Stimulated activated CD8-positive, alpha-beta memory T cell treated with anti-CD3 and anti-CD28 coated beads, Interleukin-12 subunit alpha, Interleukin-12 subunit beta, amount 100 ng/mL, for 1 hour (primary cell): ENCODE results near the gene CACNA1A.
"Not testable (repeated sequence)": the region's sequence is repeated elsewhere in the genome, so short reads cannot be mapped to it uniquely, and the experiment has no call there.

Source experiments
- DNase-seq: peaks from one replicate; pipeline ENCODE4 v3.0.0-alpha.2; 2020; ENCODE audit warnings: low read depth

Gene CACNA1A

DNA sequence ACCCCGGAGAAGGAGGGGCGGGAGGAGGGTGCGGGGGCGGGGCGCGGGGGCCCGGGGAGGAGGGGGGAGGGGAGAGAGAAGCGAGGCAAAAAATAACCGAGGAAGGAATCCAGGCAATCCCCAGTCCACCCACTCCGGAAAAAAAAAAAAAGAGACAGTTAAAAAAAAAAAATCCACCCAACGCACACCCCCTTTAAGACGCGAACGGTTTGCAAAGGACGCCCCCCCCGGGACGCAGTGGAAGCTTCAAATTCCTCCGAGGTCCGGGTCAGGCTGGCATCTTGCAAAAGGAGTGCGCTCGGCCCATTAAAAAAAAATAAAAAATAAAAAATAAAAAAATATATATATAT lies at the start of gene CACNA1A:
Gene CACNA1A (minus strand): TSS at position 9 of the 350 bp plus-strand sequence. CDS start 255 bp downstream, outside the sequence.
- DNase-seq = no peak

- no peak for DNase-seq
Observed at GRCh38 chr19:13554506-13555240, 48.4 kb upstream of the CACNA1A start.

GRCh38 chr19:13553880-13554400 lies 47.7 kb upstream of the CACNA1A start:
- DNase-seq = no peak

DNA sequence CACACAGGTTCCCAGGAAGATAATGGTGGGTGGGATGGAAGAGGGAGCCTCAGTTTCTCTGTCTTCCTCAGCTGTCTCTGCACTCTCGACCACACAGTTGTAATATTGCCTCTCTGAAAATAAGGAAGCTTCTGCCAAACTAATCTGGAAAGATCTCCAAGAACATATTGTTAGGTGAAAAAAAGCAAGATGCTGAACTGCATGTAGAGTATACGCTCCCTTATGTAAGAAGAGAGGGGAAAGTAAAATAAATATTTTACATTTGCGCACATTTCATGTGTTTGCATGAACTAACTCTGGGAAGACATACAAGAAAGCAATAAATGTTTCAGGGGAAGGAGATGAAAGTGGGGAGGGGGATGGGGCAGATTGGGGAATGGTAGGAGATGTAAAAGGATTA lies 41.9 kb upstream of the CACNA1A start:
- DNase-seq = no peak

- DNase-seq = no peak
Observed at GRCh38 chr19:13547102-13547501, 40.8 kb upstream of the CACNA1A start.

DNA sequence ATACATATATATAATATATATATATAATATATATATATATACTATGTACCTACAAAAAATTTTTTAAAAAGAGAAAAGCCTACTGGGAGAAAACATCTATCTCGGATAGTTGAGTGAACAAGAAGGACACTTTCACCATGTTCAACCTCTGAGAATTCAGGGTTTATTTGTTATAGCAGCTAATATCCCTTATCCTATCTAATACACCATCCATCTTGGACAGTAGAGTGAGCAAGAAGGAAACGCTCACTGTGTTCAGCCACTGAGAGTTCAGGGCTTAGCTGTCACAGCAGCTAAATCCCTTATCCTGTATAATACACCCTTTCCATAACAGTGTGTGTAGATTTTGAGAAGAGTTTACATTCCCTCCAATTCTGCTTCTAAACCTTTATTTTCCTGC lies 38.1 kb upstream of the CACNA1A start:
- DNase-seq = no peak

- no peak for DNase-seq
Observed at GRCh38 chr19:13541554-13541953, 35.3 kb upstream of the CACNA1A start.

DNA sequence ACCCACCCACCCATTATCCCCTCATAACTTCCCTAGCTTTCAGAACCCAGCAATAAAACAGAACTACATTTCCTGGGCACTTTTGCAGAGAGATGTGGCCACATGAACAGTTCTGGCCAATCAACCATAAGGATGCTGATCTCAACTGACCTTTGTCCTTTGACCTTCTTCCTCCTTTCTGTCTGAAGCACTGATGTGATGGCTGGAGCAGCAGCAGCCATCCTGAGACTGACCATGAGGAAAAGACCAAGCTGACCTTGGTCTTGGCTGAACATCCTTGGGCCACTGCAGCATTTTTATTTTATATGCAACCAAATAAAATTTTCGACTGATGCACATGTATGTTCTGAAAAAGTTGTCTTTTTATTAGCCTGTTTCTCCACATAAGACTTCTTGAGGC lies 33.1 kb upstream of the CACNA1A start:
- no peak for DNase-seq

DNA sequence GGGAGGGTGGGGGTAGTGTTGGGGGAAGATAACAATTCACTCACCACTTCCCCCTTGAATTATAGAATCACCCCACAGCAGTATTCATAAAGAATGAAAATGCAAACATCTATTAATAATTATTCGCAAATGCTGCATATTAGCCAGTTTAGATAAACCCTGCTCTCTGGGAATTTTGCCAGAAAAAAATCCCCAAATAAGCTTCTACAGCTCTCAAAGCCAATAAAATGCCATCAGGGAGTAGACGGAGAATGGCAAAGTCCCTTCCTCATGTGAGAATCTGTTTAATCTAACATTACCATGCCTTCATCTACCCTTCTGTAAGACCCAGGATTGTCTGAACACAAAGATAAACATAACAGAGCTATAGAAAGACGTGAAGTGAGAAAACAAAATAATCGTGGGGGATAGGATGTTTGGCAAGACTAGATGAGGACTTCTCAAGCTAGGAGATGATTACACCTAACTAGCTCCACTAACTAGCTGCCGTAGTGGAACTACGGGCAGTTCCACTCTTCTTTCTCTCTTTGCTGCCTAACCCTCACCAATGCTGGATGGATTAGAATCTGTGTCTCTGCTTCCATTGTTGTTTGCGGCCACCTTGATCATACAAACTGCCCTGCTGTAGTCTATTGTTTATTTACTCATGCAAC lies 32.4 kb upstream of the CACNA1A start:
- DNase-seq = no peak

- DNase-seq = no peak
Observed at GRCh38 chr19:13537454-13537853, 31.2 kb upstream of the CACNA1A start.

- no peak for DNase-seq
Observed at GRCh38 chr19:13530720-13531119, 24.4 kb upstream of the CACNA1A start.

DNA sequence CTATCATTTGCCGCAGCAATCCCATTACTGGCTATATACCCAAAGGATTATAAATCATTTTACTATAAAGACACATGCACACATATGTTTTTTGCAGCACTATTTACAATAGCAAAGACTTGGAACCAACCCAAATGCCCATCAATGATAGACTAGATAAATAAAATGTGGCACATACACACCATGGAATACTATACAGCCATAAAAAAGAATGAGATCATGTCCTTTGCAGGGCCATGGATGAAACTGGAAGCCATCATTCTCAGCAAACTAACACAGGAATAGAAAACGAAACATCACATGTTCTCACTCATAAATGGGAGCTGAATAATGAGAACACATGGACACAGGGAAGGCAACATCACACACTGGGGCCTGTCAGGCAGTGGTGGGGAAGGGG lies 23.4 kb upstream of the CACNA1A start:
- not testable (repeated sequence) for DNase-seq

GRCh38 chr19:13526552-13526951 lies 20.3 kb upstream of the CACNA1A start:
- DNase-seq = no peak

DNA sequence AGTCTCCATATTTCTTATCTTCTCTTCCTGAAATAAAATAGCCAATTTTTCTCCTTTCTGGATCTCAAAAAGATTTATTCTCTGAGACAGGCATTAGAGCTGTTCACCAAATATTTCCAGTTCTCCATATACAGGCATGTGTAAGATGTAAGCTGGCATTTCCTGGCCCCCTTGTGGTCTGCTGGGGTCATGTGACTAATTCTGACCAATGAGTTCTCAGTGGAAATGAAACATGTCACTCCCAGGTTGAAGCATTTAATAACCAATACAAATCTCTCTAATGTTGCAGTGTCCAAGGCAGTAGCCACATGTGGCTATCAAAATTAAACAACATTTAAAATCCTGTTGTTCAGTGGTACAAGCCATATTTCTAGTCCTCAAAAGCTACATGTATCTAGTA lies 14.8 kb upstream of the CACNA1A start:
- no peak for DNase-seq

GRCh38 chr19:13511947-13512346 lies 5.7 kb upstream of the CACNA1A start:
- no peak for DNase-seq

DNA sequence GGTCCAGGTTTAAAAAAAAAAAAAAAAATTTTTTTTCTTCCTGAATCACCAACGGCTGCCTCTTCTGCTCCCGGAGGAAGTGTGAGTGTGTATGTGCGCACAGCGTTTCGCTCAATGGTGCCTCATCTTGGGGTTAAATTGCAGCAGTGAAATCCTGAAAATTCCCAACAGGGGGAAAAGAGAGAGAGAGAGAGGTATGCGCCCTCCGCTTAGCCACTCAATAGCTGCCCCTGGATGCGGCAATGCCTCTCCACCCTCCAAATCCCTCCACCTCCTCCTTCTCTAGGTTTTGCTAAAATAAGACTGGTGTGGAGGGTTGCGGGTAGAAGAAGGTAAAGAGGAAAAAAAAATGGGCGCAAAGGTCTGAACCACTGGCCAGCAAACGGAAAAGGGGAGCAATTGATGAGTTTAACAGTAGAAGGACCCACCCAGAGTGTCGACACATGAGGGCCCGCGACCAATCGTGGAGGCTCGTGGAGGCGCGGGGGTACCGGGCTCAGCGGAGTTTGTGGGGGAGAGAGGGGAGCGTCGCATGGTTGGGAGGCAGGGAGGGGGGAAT lies 853 bp upstream of the CACNA1A start:
- DNase-seq = no peak

DNA sequence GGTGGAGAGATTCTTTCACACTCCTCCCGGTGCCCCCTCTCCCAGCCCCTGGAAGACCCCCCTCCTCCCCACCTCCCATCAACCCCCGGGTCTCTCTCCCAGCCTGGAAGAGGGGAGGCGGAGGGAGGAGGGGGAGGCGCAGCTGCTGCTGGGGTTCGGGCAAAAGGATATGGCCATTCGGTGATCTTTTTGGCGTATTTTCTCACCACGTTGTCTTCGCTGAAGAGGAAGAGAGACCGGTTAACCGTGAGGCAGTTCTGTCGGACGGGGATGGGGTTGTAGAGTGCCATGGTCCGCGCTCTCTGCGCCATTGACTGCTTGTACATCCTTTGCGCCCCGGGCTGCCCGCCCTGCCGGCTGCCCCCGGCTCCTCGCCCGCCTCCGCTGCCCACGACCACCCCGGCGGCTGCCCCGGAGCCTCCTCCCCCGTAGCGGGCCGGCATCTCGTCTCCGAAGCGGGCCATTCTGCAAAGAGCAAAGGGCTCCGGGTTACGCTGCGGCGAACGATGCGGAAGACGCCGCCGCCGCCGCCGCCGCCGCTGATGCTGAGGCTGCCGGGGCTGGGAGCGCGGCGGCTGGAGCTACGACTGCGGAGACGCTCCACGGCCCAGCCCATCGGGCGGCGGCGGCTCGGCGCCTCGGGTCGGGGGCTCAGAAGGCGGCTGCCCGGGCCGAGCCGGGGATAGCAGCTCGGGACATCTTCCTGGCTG lies 363 bp downstream of the CACNA1A start:
- DNase-seq = no peak

DNA sequence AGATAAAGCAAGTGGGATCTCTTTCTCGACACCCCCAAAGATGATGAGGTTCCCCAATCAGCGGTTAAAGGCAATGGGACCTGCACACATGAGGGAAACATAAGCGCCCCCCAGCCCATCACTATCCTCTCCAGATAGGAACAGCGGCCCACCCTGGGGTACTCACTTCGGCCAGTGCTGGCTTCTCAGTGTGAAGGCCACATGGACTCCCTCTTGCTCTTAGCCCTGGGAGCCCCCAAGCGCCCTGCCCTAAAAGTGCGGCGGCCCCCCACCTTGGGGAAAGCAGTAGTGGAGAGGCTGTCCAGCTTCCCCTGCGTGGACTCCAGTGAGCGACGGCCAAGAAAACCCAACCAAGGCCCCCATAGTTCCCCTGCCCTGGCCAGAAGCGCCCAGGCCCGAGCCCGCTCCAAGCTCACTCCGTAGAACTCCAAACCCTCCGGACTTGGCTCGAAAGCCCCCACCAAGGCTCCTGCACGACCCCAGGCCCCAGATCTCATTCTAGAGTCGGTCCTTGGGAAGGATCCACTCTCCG lies 1.0 kb downstream of the CACNA1A start:
- no peak for DNase-seq

DNA sequence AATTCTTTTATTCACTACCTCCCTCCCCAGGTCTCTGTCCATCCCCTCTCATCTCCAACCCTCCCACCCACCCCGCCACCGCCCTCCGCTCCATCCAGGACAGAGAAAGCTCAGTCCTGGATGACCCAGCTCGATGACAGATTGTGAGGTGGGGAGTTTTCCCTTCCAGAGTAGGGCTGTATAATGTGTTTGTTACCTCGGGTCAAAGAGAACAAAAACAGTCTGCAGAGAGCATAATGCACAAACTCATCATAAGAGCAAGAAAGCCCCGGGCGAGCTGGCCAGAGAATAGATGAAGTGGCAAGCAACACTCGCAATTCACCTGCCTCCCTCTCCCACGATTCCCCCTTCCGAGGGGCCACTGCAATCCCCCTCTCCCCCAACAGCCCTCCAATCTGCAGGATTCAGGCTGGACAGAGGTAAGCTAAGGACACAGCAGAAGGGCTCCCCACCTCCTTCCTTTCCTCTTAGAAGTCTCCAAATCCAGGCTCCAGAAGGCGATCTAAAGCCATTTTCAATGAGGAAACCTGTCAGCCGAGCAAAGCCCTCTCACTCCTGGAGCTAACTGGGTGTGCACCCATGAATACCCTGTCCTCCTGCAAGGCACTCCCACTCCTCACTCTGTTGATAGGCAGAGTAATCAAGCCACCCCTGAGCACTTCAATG lies 2.6 kb downstream of the CACNA1A start:
- DNase-seq = no peak

- no peak for DNase-seq
Observed at GRCh38 chr19:13502231-13502630, 4.0 kb downstream of the CACNA1A start.

GRCh38 chr19:13499692-13500091 lies 6.6 kb downstream of the CACNA1A start:
- DNase-seq = no peak
